CD4-positive, alpha-beta T cell treated with Interleukin-6 for 4 hours (primary cell): ENCODE measurements around the gene APAF1.
A peak's percentile ranks its signal among the peaks of the same experiment; 100 is the strongest.
"Not testable (repeated sequence)": the region's sequence is repeated elsewhere in the genome, so short reads cannot be mapped to it uniquely, and the experiment has no call there.

Source experiments
- DNase-seq: peaks from one replicate; pipeline ENCODE4 v3.0.0-alpha.2; 2020; ENCODE audit warnings: mixed read lengths

The APAF1 gene

GRCh38 chr12:98733667-98734350, 88.7 kb downstream of the APAF1 start:
- DNase-seq = no peak

- no peak for DNase-seq
Observed at GRCh38 chr12:98735821-98736220, 90.7 kb downstream of the APAF1 start.

DNA sequence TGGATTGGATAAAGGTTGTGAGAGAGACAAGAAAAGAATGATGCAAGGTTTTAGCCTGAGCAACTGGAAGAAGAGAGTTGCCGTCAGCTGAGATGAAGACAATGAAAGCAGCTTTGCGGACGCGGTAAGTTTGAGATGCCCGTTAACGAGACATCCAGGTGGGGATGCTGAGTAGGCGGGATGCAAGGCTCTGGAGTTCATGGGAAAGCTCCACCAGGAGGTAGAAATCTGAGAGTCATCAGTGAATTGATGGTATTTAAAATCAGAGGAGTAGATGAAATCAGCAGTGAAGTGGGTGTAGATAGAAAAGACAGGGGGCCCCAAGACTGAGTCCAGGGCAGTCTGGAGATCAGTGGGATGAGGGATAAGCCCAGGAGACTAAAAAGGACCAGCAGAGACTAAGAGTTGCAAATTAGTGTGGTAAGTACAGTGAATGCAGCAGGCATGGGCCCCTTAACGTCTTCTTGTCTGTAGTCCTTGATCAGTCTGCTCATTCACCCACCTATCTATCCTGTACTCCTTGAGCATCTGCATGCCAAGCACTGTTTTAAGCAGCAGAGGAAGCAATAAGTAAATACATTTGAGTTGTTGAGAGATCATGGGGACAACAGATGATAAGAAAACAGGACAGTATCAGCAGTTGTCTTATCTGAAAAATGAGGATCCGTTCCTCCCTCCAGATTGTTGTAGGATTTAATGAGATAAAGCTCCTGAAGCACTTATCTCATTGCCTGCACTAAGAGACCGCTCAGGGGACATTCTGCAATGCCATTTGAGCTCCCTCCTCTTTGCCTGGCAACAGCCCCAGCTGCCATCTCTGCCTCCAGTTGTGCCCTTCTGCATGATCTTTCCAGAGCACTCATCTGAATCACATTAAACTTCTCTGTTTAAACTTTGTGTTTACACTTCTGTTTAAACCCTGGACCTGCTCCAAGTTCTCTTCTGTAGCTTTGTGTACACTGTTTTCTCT, 91.5 kb downstream of the APAF1 start:
- DNase-seq = no peak

GRCh38 chr12:98737322-98737712, 92.2 kb downstream of the APAF1 start:
- no peak for DNase-seq

DNA sequence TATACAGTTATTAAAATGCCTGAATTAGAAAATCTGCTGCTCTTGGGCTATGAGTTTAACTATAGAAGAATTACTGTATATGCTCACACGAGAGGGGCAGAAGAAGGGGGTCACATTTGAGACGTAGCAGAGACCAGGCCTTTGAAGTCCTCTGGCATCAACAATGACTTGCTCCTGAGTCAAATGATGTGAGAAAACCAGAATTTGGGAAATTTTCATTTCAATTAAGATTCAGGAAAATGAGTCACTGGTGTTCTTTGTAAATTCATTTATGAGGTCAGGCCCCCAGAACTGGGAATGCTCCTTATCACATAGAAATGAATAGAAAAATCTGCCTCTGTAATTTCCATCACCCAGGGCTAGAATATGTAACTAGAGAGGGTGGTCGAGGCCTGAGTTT, 92.9 kb downstream of the APAF1 start:
- DNase-seq = no peak

GRCh38 chr12:98738539-98738938, 93.4 kb downstream of the APAF1 start:
- DNase-seq = no peak

DNA sequence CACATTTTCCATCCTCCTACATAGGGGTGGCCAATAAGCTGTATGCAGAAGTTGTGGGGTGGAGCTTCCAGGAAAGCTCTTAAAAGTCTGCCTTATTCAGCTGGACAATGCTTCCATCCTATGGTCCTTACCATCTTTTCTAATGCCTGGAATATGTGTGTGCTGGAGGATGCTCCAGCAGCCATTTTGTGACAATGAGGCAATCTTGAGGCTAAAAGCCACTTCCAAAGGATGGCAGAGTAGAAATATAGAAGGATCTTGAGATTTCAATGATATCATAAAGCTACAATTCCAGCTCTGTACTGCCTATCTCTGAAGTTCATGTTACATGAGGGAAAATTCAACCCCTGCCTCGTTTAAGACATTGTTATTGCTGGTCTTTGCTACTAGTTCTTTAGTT, 95.7 kb downstream of the APAF1 start:
- DNase-seq = no peak

DNA sequence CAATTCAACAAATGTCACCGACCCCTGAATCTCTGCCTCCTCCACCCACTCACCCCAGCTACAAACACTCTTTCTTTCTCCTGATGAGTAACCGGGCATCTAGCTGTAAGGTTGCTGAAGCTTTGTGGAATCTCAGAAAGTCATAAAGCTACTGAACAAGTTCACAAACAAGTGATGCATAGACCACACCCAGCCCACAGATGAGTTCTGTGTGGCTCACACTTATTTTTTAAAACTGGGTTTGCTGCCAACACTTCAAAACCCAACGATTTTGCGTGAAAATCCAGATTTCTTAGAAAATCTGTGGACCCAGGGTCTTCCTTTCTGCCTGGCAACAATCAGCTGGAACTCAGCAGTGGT, 96.1 kb downstream of the APAF1 start:
- no peak for DNase-seq

GRCh38 chr12:98741556-98742265, 96.6 kb downstream of the APAF1 start:
- no peak for DNase-seq

DNA sequence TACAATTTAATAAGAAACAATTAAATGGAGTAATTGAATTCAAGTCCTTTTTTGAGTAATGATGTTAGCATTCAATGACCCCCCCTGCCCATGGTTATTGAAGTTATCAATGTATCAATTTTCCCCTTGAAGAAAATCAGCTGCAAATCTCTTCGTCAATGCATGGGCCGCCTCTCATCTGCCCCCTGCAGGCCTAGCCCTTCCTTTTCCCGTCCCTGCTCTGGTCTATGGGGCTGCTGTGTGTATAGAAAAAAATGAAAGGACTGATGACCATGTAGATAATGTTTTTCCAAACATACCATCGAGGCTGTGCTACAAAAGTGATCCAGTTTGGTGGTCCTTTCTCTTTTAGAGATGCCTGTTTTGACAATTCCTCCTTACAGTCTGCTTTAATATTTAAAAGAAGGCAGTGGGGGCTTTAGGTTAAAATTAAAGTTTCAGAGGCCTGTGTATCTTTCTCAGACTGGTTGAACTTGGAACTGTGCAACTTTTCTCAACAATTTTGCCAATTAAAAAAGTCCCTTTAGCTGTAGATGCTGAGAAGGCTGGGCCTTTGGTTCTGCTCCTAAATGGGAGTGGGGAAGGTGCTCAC, 98.4 kb downstream of the APAF1 start:
- DNase-seq = peak; percentile 34

DNA sequence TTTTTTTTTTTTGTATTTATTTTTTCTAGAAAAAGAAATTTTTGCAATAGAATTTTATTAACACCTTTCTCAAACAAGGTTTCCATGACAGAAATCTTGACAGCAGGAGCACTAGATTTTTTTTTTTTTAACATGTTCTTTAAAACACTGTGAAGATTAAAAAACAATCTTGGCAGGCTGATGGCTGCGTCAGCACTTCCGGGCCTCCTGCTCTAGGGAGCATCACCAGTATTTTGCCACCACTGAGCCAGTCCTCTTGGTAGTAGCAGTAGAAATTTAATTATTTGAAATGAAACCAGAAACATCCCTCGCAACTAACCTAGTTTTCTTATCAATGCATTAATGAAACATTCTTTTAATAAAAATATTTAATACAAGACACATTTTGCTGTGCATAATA, 99.6 kb downstream of the APAF1 start:
- peak; percentile 48 for DNase-seq

- DNase-seq = peak; percentile 28
Observed at GRCh38 chr12:98745578-98746391, 100.7 kb downstream of the APAF1 start.

GRCh38 chr12:98748463-98748862, 103.4 kb downstream of the APAF1 start:
- DNase-seq = no peak

GRCh38 chr12:98750511-98750910, 105.4 kb downstream of the APAF1 start:
- DNase-seq = no peak

DNA sequence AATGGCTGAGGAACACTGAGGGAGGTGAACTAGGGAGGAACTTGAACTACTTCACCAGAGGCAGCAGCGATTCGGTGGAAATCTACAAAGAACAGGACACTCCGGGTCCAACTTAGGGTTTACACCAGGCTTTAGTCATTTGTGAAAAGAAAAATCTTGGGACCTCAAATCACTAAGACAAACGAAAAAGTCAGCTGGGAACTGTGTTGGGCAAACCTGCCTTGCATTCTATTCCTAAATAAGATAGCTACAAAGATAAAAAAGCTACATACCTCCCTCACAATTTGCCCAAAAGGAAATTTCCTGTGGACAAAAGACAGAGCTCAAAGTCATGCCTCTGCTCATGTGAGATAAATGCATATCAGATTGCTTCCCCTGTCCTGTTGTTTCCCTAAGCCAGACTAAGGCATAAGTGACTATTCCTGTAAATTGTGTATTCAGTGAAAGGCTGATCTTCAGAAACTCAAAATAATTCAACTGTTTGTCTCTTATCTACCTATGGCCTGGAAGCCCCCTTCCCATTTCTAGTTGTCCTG, 106.6 kb downstream of the APAF1 start:
- DNase-seq = no peak

- DNase-seq = no peak
Observed at GRCh38 chr12:98752726-98753125, 107.6 kb downstream of the APAF1 start.

DNA sequence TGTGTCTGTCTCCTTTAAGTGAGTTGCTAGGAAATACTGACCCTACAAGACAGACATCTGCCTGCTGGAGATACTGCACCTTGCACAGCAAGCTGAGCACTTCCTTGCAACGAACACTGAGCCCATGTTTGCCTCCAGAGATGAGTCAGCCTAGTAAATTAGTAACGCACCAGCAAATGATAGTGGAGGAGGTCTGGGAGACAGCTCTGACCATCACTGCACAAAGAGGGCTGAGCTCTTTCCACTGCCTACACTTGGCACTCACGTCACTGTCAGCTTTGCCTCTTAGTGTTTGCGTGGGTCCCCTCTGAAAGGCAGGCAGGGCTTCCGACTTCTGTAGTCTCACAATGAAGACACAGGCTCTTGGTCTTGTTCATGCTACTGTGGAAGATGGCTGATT, 109.0 kb downstream of the APAF1 start:
- no peak for DNase-seq

DNA sequence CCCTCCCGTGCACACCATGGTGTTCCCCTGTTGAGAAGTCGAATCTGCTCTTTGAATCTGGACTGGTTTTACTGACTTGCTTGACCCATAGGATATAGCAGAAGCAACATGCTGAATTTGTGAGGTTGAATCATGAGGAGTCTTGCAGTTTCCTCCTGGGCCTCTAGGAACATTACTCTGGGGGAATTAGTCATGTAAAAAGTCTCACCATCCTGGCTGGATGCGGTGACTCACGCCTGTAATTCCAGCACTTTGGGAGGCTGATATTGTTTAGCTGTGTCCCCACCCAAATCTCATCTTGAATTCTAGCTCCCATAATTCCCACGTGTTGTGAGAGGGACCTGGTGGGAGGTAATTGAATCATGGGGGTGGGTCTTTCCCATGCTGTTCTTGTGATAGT, 110.8 kb downstream of the APAF1 start:
- DNase-seq = not testable (repeated sequence)

DNA sequence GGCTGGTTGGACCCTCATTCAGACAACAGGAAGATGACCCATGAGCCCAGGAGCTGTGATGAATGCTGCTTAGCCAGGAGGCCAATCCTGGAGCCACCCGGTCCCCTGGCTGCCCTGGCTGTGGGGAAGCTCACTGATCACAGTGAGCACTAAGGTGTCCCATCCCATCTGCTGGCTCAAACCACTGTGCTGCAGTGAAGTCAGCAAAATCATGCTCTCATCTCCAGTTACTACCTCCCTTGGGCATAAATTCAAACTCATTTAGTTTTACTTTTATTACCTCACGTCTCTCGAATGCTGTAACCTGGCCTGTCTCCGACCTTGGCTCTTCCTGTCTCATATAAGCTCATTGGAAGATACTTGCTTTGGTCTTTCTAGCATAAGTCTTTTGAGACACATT, 112.4 kb downstream of the APAF1 start:
- DNase-seq = no peak

DNA sequence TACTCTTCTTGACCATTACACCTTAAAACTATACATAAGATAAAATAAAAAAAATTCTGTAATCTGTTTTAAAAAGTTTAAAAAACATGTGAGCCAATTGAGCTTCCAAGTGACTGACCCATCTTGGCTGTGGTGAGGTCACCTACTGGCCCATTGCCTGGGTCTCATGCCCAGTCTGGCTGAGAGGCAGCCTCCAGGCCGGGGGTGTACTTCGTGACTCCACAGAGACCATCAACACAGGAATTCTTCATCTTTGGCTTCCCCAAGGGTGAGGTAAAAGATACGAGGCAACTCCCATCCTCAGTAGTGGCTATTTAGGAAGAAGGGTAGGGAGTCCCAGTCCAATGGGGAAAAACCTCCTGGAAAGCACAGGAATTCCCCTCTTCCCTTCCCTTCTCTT, 113.2 kb downstream of the APAF1 start:
- DNase-seq = no peak

- no peak for DNase-seq
Observed at GRCh38 chr12:98763656-98764055, 118.6 kb downstream of the APAF1 start.

DNA sequence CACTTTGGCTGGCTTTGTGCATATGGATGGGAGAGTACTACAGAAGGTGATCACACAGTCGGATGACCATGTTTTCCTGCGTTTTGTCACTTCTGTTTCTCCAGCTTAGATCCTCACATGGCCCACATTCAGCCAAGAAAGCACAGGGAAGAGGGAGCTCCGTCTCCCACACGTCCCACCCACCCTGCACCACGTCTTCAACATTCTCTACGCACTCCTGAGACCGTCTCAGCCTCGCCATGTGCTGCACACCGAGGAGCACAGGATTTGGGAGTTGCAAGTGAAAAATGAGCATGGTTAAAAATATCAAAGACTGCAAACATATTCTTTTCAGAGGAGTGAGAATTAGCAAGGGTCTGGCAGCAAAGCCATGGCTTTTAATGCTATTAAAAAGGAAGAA, 122.2 kb downstream of the APAF1 start:
- DNase-seq = no peak
